Keratinocyte (primary cell): Measurements from ENCODE around the gene CCDC127.

Source experiments
- CTCF ChIP-seq, 3 experiments: IDR thresholded peaks in 1 of 3; conservative IDR thresholded peaks in 1 of 3; optimal IDR thresholded peaks in 1 of 3; 2 replicates in 2 of 3; 3 replicates in 1 of 3; pipeline versions ENCODE3 to v1.5.1; 2011; ENCODE audit warnings: low read length in 3 of 3, mild to moderate bottlenecking in 3 of 3, moderate library complexity in 2 of 3, control low read depth in 1 of 3, inconsistent platforms in 1 of 3; ENCODE audit not compliant: insufficient read depth in 2 of 3; ENCODE audit errors: extremely low read depth in 1 of 3
- EZH2 ChIP-seq: IDR thresholded peaks from one replicate; pipeline ENCODE4 v1.6.1; 2012; ENCODE audit warnings: inconsistent platforms, mild to moderate bottlenecking, low read length, moderate library complexity

DNA sequence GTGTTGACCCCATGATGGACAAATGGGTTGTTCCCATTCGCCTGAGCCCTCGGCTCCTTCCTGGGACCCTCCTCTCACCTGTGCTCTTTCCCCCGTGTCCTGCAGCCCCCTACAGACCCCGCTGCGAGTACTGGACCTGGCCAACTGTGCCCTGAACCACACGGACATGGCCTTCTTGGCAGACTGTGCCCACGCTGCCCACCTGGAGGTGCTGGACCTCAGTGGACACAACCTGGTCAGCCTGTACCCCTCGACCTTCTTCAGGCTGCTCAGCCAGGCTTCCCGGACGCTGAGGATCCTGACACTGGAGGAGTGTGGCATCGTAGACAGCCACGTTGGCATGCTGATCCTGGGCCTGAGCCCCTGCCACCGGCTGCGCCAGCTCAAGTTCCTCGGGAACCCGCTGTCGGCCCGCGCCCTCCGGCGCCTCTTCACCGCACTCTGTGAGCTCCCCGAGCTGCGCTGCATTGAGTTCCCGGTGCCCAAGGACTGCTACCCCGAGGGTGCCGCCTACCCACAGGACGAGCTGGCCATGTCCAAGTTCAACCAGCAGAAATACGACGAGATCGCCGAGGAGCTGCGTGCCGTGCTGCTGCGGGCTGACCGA is 23.2 kb downstream of the CCDC127 start:
- TF ChIP-seq CTCF (optimal IDR thresholded peaks at IDR 0.05 in 1 of 3, IDR thresholded peaks at IDR 0.05 in 1 of 3, conservative IDR thresholded peaks at IDR 0.05 in 1 of 3; ENCODE audit: extremely low read depth in 1 of 3, insufficient read depth in 2 of 3, low read length in 3 of 3) (no peak), EZH2 (no peak)
